Skin epidermis (tissue), 12 donors: Measurements from ENCODE around the gene SLC11A1.
A peak's percentile ranks its signal among the peaks of the same experiment; 100 is the strongest.

Experiments used
- H3K27ac ChIP-seq, 21 experiments: fragments of 200-600 bp; sonication (generic) in 11 of 21; one replicate each; pipeline ENCODE4 v1.5.0; 2020; ENCODE audit warnings: mild to moderate bottlenecking in 3 of 21, inconsistent platforms in 2 of 21, moderate library complexity in 2 of 21
- H3K4me3 ChIP-seq, 7 experiments: fragments of 200-600 bp; sonication (generic) in 2 of 7; one replicate each; pipeline ENCODE4 v1.5.0; 2020; ENCODE audit warnings: inconsistent platforms in 2 of 7, mild to moderate bottlenecking in 2 of 7, moderate library complexity in 1 of 7

Gene SLC11A1

GRCh38 chr2:218364196-218364595 lies 17.9 kb upstream of the SLC11A1 start:
- H3K27ac ChIP-seq = peak overlapping the region in 1 of 21 experiments; percentile 52
- H3K4me3 ChIP-seq = no peak overlapping the region

- Histone ChIP-seq H3K27ac (peak overlapping the region; percentile 61 to 95 (median 87)), H3K4me3 (peak overlapping the region; percentile 34 to 57 (median 44))
These were observed 15.3 kb upstream of the SLC11A1 start for GRCh38 chr2:218366621-218367414.

GRCh38 chr2:218367415-218368149 lies 14.5 kb upstream of the SLC11A1 start:
- peak overlapping the region; percentile 34 to 57 (median 44) for H3K4me3 ChIP-seq

GRCh38 chr2:218368150-218368528 lies 13.9 kb upstream of the SLC11A1 start:
- Histone ChIP-seq H3K27ac (peak overlapping the region; percentile 61 to 95 (median 87)), H3K4me3 (peak overlapping the region; percentile 34 to 57 (median 44))

More at GRCh38 chr2:218367415-218368149, 14.5 kb upstream of the SLC11A1 start:
- peak overlapping the region; percentile 61 to 95 (median 87) for H3K27ac ChIP-seq

- peak overlapping the region in 3 of 7 experiments; percentile 4 to 47 (median 34) for H3K4me3 ChIP-seq
These were observed 13.4 kb upstream of the SLC11A1 start for GRCh38 chr2:218368621-218369153.

GRCh38 chr2:218369330-218369729 lies 12.7 kb upstream of the SLC11A1 start:
- H3K27ac ChIP-seq = peak overlapping the region in 14 of 21 experiments; percentile 24 to 95 (median 91)
- H3K4me3 ChIP-seq = peak overlapping the region in 1 of 7 experiments; percentile 34

More at GRCh38 chr2:218368621-218369153, 13.4 kb upstream of the SLC11A1 start:
- H3K27ac ChIP-seq = peak overlapping the region in 17 of 21 experiments; percentile 79 to 95 (median 89)

GRCh38 chr2:218370410-218371063 lies 11.5 kb upstream of the SLC11A1 start:
- H3K4me3 ChIP-seq = no peak overlapping the region
- peak overlapping the region in 16 of 21 experiments; percentile 1 to 92 (median 42) for H3K27ac ChIP-seq

- no peak overlapping the region for H3K4me3 ChIP-seq
- peak overlapping the region in 8 of 21 experiments; percentile 13 to 92 (median 50) for H3K27ac ChIP-seq
These were observed 10.1 kb upstream of the SLC11A1 start for GRCh38 chr2:218371983-218372350.

GRCh38 chr2:218374795-218375194 lies 7.3 kb upstream of the SLC11A1 start:
- H3K4me3 ChIP-seq = no peak overlapping the region
- H3K27ac ChIP-seq = no peak overlapping the region

GRCh38 chr2:218375212-218375611 lies 6.9 kb upstream of the SLC11A1 start:
- no peak overlapping the region for H3K27ac ChIP-seq
- H3K4me3 ChIP-seq = no peak overlapping the region

- H3K27ac ChIP-seq = no peak overlapping the region
These were observed 4.0 kb upstream of the SLC11A1 start for GRCh38 chr2:218378053-218378452.

GRCh38 chr2:218382785-218383184 lies 712 bp downstream of the SLC11A1 start:
- H3K4me3 ChIP-seq = peak overlapping the region in 2 of 7 experiments; percentile 9 to 13

More at GRCh38 chr2:218378053-218378452, 4.0 kb upstream of the SLC11A1 start:
- no peak overlapping the region for H3K4me3 ChIP-seq

GRCh38 chr2:218383892-218384519 lies 1.9 kb downstream of the SLC11A1 start:
- Histone ChIP-seq H3K27ac (peak overlapping the region in 14 of 21 experiments; percentile 5 to 82 (median 50)), H3K4me3 (peak overlapping the region in 2 of 7 experiments; percentile 13 to 17)

More at GRCh38 chr2:218382785-218383184, 712 bp downstream of the SLC11A1 start:
- H3K27ac ChIP-seq = peak overlapping the region in 10 of 21 experiments; percentile 4 to 82 (median 46)

GRCh38 chr2:218384975-218385374 lies 2.9 kb downstream of the SLC11A1 start:
- Histone ChIP-seq H3K27ac (peak overlapping the region in 2 of 21 experiments; percentile 21 to 73), H3K4me3 (no peak overlapping the region)

- H3K4me3 ChIP-seq = no peak overlapping the region
- H3K27ac ChIP-seq = peak overlapping the region in 2 of 21 experiments; percentile 28 to 64
These were observed 4.7 kb downstream of the SLC11A1 start for GRCh38 chr2:218386505-218387368.

GRCh38 chr2:218387369-218388194 lies 5.5 kb downstream of the SLC11A1 start:
- H3K4me3 ChIP-seq = peak overlapping the region in 6 of 7 experiments; percentile 4 to 33 (median 18)
- peak overlapping the region in 5 of 21 experiments; percentile 14 to 64 (median 28) for H3K27ac ChIP-seq
